Ascending aorta (tissue), 2 donors: ENCODE results near the gene RPTOR. TPM values are rescaled to one million over a fixed set of nuclear protein-coding genes. Genes with fewer than 3 reads are reported as not detected.

Source experiments
- DNase-seq, 2 donors: peaks; one replicate each; pipeline ENCODE4 v3.0.0-alpha.2; 2019; ENCODE audit warnings: low spot score in 2 of 2
- H3K27ac ChIP-seq, 2 donors: fragments of 200-600 bp; sonication (generic); one replicate each; pipeline ENCODE4 v1.5.1; 2016 to 2017; ENCODE audit warnings: mild to moderate bottlenecking in 1 of 2
- H3K27me3 ChIP-seq: fragments of 200-600 bp; sonication (generic); one replicate; pipeline ENCODE4 v1.5.1; 2017
- H3K36me3 ChIP-seq, 2 donors: fragments of 200-600 bp; sonication (generic); one replicate each; pipeline ENCODE4 v1.5.1; 2016
- H3K4me1 ChIP-seq, 2 donors: fragments of 200-600 bp; sonication (generic); one replicate each; pipeline ENCODE4 v1.5.1; 2016 to 2017; ENCODE audit warnings: mild to moderate bottlenecking in 1 of 2
- H3K4me3 ChIP-seq, 2 donors: fragments of 200-600 bp; sonication (generic); one replicate each; pipeline ENCODE4 v1.5.1; 2016 to 2017; ENCODE audit warnings: mild to moderate bottlenecking in 1 of 2
- H3K9me3 ChIP-seq, 2 donors: fragments of 200-600 bp; sonication (generic); one replicate each; pipeline ENCODE4 v1.5.1; 2016
- intact Hi-C: fragments of 100-400 bp; cut with DNase I; formaldehyde crosslinking; loops from one replicate; pipeline ENCODE4 v1.15.1; 2023
- total RNA-seq: library from RNA; depleted of rRNA; stranded (reverse); fragments of >200 nt; gene quantifications from one replicate; pipeline ENCODE4 v1.1.0, GENCODE V29; 2016
- TF ChIP-seq, protein P1 (sequence below), 3 experiments: fragments of 200-600 bp in 2 of 3; fragments of 450-650 bp in 1 of 3; sonication (generic) in 2 of 3; IDR thresholded peaks; one replicate each; pipeline ENCODE4 v1.5.1; 2016 to 2019; ENCODE audit warnings: antibody characterized with exemption in 3 of 3, mild to moderate bottlenecking in 1 of 3, moderate library complexity in 1 of 3

RPTOR gene
- total RNA-seq, 1 donor from 2014 or later = 36.1 TPM

- DNase-seq = no peak
- no peak overlapping the region for H3K4me3 ChIP-seq
- peaks cover 7% of the 10 kb centered on the region for H3K27me3 ChIP-seq
- H3K9me3 ChIP-seq = no peaks in the 10 kb centered on the region
- TF ChIP-seq, protein P1, sequence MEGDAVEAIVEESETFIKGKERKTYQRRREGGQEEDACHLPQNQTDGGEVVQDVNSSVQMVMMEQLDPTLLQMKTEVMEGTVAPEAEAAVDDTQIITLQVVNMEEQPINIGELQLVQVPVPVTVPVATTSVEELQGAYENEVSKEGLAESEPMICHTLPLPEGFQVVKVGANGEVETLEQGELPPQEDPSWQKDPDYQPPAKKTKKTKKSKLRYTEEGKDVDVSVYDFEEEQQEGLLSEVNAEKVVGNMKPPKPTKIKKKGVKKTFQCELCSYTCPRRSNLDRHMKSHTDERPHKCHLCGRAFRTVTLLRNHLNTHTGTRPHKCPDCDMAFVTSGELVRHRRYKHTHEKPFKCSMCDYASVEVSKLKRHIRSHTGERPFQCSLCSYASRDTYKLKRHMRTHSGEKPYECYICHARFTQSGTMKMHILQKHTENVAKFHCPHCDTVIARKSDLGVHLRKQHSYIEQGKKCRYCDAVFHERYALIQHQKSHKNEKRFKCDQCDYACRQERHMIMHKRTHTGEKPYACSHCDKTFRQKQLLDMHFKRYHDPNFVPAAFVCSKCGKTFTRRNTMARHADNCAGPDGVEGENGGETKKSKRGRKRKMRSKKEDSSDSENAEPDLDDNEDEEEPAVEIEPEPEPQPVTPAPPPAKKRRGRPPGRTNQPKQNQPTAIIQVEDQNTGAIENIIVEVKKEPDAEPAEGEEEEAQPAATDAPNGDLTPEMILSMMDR (IDR thresholded peaks at IDR 0.05) = peak in 2 of 3 experiments; percentile 41 to 57
- intact Hi-C loops = no loop called here
- H3K4me1 ChIP-seq = peaks cover 3 to 24% of the 10 kb centered on the region in 2 donors
- H3K27ac ChIP-seq = no peak overlapping the region
- peaks cover 2% of the 10 kb centered on the region in 2 donors for H3K36me3 ChIP-seq
Measured at GRCh38 chr17:80970044-80970761, 425.6 kb downstream of the RPTOR start.

DNA sequence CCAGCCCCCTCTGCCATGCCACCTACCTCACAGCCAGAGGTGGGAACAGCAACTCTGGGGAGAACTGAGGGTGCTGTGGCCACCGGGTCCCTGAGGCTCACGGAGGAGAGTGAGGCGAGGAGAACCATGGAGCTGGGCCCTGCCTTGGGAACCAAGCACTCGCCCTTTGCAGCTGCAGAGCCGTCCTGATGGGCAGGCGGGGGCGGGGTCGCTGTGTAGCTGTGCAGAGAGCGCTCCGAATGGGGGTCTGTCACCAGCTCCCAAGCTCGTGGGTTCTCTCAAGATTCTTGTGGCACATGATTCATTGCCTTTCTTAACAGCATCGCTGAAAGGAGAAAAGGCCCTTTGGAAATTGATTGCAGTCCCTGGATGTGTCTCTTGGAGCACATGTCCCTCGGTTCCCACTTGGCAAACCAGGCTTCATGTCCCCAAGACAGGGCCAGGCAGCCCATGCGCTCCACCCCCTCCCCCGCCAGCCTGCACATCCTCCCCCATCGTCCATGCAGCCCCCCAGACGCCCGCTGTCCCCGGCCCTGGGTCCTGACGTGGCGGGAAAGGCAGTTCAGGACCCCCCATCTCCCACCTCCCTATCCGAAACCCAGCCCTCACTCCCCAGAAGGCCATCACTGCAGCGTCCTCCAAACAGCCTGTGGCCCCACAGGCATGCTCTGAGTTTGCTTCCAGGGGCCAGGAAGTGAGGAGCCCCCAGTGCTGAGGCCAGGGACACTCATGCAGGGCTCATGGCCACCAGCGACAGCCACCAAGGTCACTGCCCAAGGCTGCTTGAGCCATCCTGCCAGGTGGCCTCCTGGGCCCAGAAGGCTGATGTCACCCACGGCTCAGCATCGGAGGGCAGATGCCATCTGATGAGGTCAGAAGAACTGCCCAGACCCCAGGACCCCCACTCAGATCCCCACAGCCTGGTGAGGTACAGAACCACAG, 426.4 kb downstream of the RPTOR start:
- no peaks in the 10 kb centered on the region for H3K9me3 ChIP-seq
- H3K27ac ChIP-seq = no peak overlapping the region
- peaks cover 3 to 24% of the 10 kb centered on the region in 2 donors for H3K4me1 ChIP-seq
- H3K27me3 ChIP-seq = peaks cover 7% of the 10 kb centered on the region
- intact Hi-C loops = no loop called here
- DNase-seq = no peak
- H3K36me3 ChIP-seq = no peaks in the 10 kb centered on the region
- TF ChIP-seq, protein P1 (IDR thresholded peaks at IDR 0.05) = no peak
- no peak overlapping the region for H3K4me3 ChIP-seq

- Histone ChIP-seq H3K4me1 (peaks cover 3 to 24% of the 10 kb centered on the region in 2 donors), H3K9me3 (no peaks in the 10 kb centered on the region), H3K36me3 (no peaks in the 10 kb centered on the region), H3K27me3 (peaks cover 7% of the 10 kb centered on the region), H3K4me3 (no peak overlapping the region), H3K27ac (no peak overlapping the region)
- TF ChIP-seq, protein P1 (IDR thresholded peaks at IDR 0.05) = no peak
- intact Hi-C loops = no loop called here
- DNase-seq = no peak
Measured at GRCh38 chr17:80971704-80972304, 427.2 kb downstream of the RPTOR start.

- H3K4me1 ChIP-seq = peaks cover 4 to 7% of the 10 kb centered on the region in 2 donors
- no peaks in the 10 kb centered on the region for H3K36me3 ChIP-seq
- DNase-seq = no peak
- H3K9me3 ChIP-seq = no peaks in the 10 kb centered on the region
- TF ChIP-seq, protein P1 (IDR thresholded peaks at IDR 0.05) = no peak
- no peaks in the 10 kb centered on the region for H3K27me3 ChIP-seq
- intact Hi-C loops = no loop called here
- no peak overlapping the region for H3K4me3 ChIP-seq
- no peak overlapping the region for H3K27ac ChIP-seq
Measured at GRCh38 chr17:80976701-80977100, 432.1 kb downstream of the RPTOR start.

GRCh38 chr17:80977172-80977571, 432.5 kb downstream of the RPTOR start:
- no peak for DNase-seq
- Histone ChIP-seq H3K36me3 (no peaks in the 10 kb centered on the region), H3K4me1 (peaks cover 4 to 7% of the 10 kb centered on the region in 2 donors), H3K27ac (no peak overlapping the region), H3K4me3 (no peak overlapping the region), H3K27me3 (no peaks in the 10 kb centered on the region), H3K9me3 (no peaks in the 10 kb centered on the region)
- TF ChIP-seq, protein P1 (IDR thresholded peaks at IDR 0.05) = no peak
- intact Hi-C loops = no loop called here
